ENCODE measurements around the gene UHMK1. TPM values are rescaled to one million over a fixed set of nuclear protein-coding genes. Genes with fewer than 3 reads are reported as not detected.
A peak's percentile ranks its signal among the peaks of the same experiment; 100 is the strongest.
"Not testable (repeated sequence)": the region's sequence is repeated elsewhere in the genome, so short reads cannot be mapped to it uniquely, and the experiment has no call there.

UHMK1 gene
- total RNA-seq (10 to 100 TPM; 23.9 to 26.3 (median 25.3) TPM), polyA plus RNA-seq (8.4 TPM)
- long read RNA-seq, donor 1, full-length matches to known transcripts = 51 of 60 reads
- long read RNA-seq, donor 1, partial matches to known transcripts = 0 of 60 reads
- long read RNA-seq, donor 1, other reads (novel, unspliced or antisense) = 9 of 60 reads
- long read RNA-seq, donor 2, full-length matches to known transcripts = 7 of 9 reads
- long read RNA-seq, donor 2, partial matches to known transcripts = 1 of 9 reads
- long read RNA-seq, donor 2, other reads (novel, unspliced or antisense) = 1 of 9 reads
- long read RNA-seq, donor 3, full-length matches to known transcripts = 60 of 71 reads
- long read RNA-seq, donor 3, partial matches to known transcripts = 0 of 71 reads
- long read RNA-seq, donor 3, other reads (novel, unspliced or antisense) = 11 of 71 reads
- long read RNA-seq, donor 4, full-length matches to known transcripts = 4 of 7 reads
- long read RNA-seq, donor 4, partial matches to known transcripts = 0 of 7 reads
- long read RNA-seq, donor 4, other reads (novel, unspliced or antisense) = 3 of 7 reads

GRCh38 chr1:162497723-162498495 lies at the start of gene UHMK1:
Gene UHMK1, plus strand, starts transcription at chr1:162497818. Its CDS starts 183 bp downstream, at chr1:162498001.
- peak within 1 kb of the TSS; percentile 63 for H3K27ac ChIP-seq (ENCODE audit: low read length)
- peak; percentile 91 to 96 (median 95) for DNase-seq
- ATAC-seq = peak; percentile 99 to 100
- H3K27me3 ChIP-seq (ENCODE audit: control insufficient read depth, insufficient read depth) = no peaks in the 10 kb centered on the region
- H3K4me3 ChIP-seq (ENCODE audit: low read length) = peak within 1 kb of the TSS; percentile 84
- under 1% methylated on average over 61 of the region's 61 CpGs for WGBS
- peaks cover 3% of the 10 kb centered on the region for H3K4me1 ChIP-seq (ENCODE audit: control insufficient read depth, insufficient read depth, low read length)
- intact Hi-C loops (cut with DNase I) = loop anchor here in 1 of 4 donors (10.0 kb wide), 1 partner anchor 63 kb away; no protein-coding TSS in a partner anchor
- no peaks in the 10 kb centered on the region for H3K9me3 ChIP-seq (ENCODE audit: control insufficient read depth, low read length)

- H3K27me3 ChIP-seq (ENCODE audit: control insufficient read depth, insufficient read depth); H3K4me1 ChIP-seq (ENCODE audit: control insufficient read depth, insufficient read depth, low read length); DNase-seq; intact Hi-C loops (cut with DNase I); H3K4me3 ChIP-seq (ENCODE audit: low read length); H3K9me3 ChIP-seq (ENCODE audit: control insufficient read depth, low read length); H3K27ac ChIP-seq (ENCODE audit: low read length); ATAC-seq: not testable (repeated sequence)
- 100% methylated on average over 1 of the region's 3 CpGs for WGBS
These were observed 43.3 kb upstream of the UHMK1 start for GRCh38 chr1:162454361-162454760.

GRCh38 chr1:162456323-162456722 lies 41.3 kb upstream of the UHMK1 start:
- intact Hi-C loops (cut with DNase I) = no loop called here
- ATAC-seq (no peak), DNase-seq (no peak)
- no peaks in the 10 kb centered on the region for H3K4me1 ChIP-seq (ENCODE audit: control insufficient read depth, insufficient read depth, low read length)
- H3K4me3 ChIP-seq (ENCODE audit: low read length) = no peak overlapping the region
- H3K27me3 ChIP-seq (ENCODE audit: control insufficient read depth, insufficient read depth) = no peaks in the 10 kb centered on the region
- H3K9me3 ChIP-seq (ENCODE audit: control insufficient read depth, low read length) = no peaks in the 10 kb centered on the region
- H3K27ac ChIP-seq (ENCODE audit: low read length) = no peak overlapping the region
- 79% methylated on average over 4 of the region's 4 CpGs for WGBS

- 90% methylated on average over 5 of the region's 5 CpGs for WGBS
- Histone ChIP-seq H3K4me3 (ENCODE audit: low read length) (no peak overlapping the region), H3K4me1 (ENCODE audit: control insufficient read depth, insufficient read depth, low read length) (no peaks in the 10 kb centered on the region), H3K27me3 (ENCODE audit: control insufficient read depth, insufficient read depth) (no peaks in the 10 kb centered on the region), H3K9me3 (ENCODE audit: control insufficient read depth, low read length) (no peaks in the 10 kb centered on the region), H3K27ac (ENCODE audit: low read length) (no peak overlapping the region)
- ATAC-seq = no peak
- no peak for DNase-seq
- intact Hi-C loops (cut with DNase I) = no loop called here
These were observed 39.4 kb upstream of the UHMK1 start for GRCh38 chr1:162458236-162458635.

GRCh38 chr1:162462425-162462824 lies 35.2 kb upstream of the UHMK1 start:
- 96% methylated on average over 2 of the region's 2 CpGs for WGBS
- H3K9me3 ChIP-seq (ENCODE audit: control insufficient read depth, low read length); H3K27me3 ChIP-seq (ENCODE audit: control insufficient read depth, insufficient read depth); H3K4me3 ChIP-seq (ENCODE audit: low read length); DNase-seq; intact Hi-C loops (cut with DNase I); H3K27ac ChIP-seq (ENCODE audit: low read length); H3K4me1 ChIP-seq (ENCODE audit: control insufficient read depth, insufficient read depth, low read length); ATAC-seq: not testable (repeated sequence)

GRCh38 chr1:162463021-162463420 lies 34.6 kb upstream of the UHMK1 start:
- no peak overlapping the region for H3K27ac ChIP-seq (ENCODE audit: low read length)
- DNase-seq = no peak
- ATAC-seq = peak in 1 of 2 donors; percentile 39
- H3K4me3 ChIP-seq (ENCODE audit: low read length) = no peak overlapping the region
- intact Hi-C loops (cut with DNase I) = no loop called here
- no peaks in the 10 kb centered on the region for H3K9me3 ChIP-seq (ENCODE audit: control insufficient read depth, low read length)
- H3K27me3 ChIP-seq (ENCODE audit: control insufficient read depth, insufficient read depth) = no peaks in the 10 kb centered on the region
- no peaks in the 10 kb centered on the region for H3K4me1 ChIP-seq (ENCODE audit: control insufficient read depth, insufficient read depth, low read length)
- WGBS = 17% methylated on average over 1 of the region's 1 CpG

GRCh38 chr1:162466797-162467196 lies 30.8 kb upstream of the UHMK1 start:
- no peak for ATAC-seq
- WGBS = 84% methylated on average over 3 of the region's 3 CpGs
- DNase-seq = no peak
- no peaks in the 10 kb centered on the region for H3K9me3 ChIP-seq (ENCODE audit: control insufficient read depth, low read length)
- no peak overlapping the region for H3K4me3 ChIP-seq (ENCODE audit: low read length)
- intact Hi-C loops (cut with DNase I) = no loop called here
- H3K27me3 ChIP-seq (ENCODE audit: control insufficient read depth, insufficient read depth) = no peaks in the 10 kb centered on the region
- no peak overlapping the region for H3K27ac ChIP-seq (ENCODE audit: low read length)
- no peaks in the 10 kb centered on the region for H3K4me1 ChIP-seq (ENCODE audit: control insufficient read depth, insufficient read depth, low read length)

GRCh38 chr1:162470216-162470615 lies 27.4 kb upstream of the UHMK1 start:
- DNase-seq (no peak), ATAC-seq (no peak)
- H3K4me3 ChIP-seq (ENCODE audit: low read length) = no peak overlapping the region
- H3K27me3 ChIP-seq (ENCODE audit: control insufficient read depth, insufficient read depth) = no peaks in the 10 kb centered on the region
- intact Hi-C loops (cut with DNase I) = no loop called here
- WGBS = 69% methylated on average over 2 of the region's 2 CpGs
- H3K9me3 ChIP-seq (ENCODE audit: control insufficient read depth, low read length) = no peaks in the 10 kb centered on the region
- no peaks in the 10 kb centered on the region for H3K4me1 ChIP-seq (ENCODE audit: control insufficient read depth, insufficient read depth, low read length)
- no peak overlapping the region for H3K27ac ChIP-seq (ENCODE audit: low read length)

GRCh38 chr1:162471290-162471853 lies 26.2 kb upstream of the UHMK1 start:
- ATAC-seq = no peak
- H3K4me1 ChIP-seq (ENCODE audit: control insufficient read depth, insufficient read depth, low read length) = no peaks in the 10 kb centered on the region
- H3K9me3 ChIP-seq (ENCODE audit: control insufficient read depth, low read length) = peaks cover 2% of the 10 kb centered on the region
- no peak for DNase-seq
- no peaks in the 10 kb centered on the region for H3K27me3 ChIP-seq (ENCODE audit: control insufficient read depth, insufficient read depth)
- 46% methylated on average over 6 of the region's 6 CpGs for WGBS
- intact Hi-C loops (cut with DNase I) = no loop called here
- no peak overlapping the region for H3K4me3 ChIP-seq (ENCODE audit: low read length)
- H3K27ac ChIP-seq (ENCODE audit: low read length) = no peak overlapping the region

GRCh38 chr1:162475089-162475488 lies 22.5 kb upstream of the UHMK1 start:
- Histone ChIP-seq H3K9me3 (ENCODE audit: control insufficient read depth, low read length) (peaks cover 2% of the 10 kb centered on the region), H3K27me3 (ENCODE audit: control insufficient read depth, insufficient read depth) (no peaks in the 10 kb centered on the region), H3K27ac (ENCODE audit: low read length) (no peak overlapping the region), H3K4me3 (ENCODE audit: low read length) (no peak overlapping the region), H3K4me1 (ENCODE audit: control insufficient read depth, insufficient read depth, low read length) (no peaks in the 10 kb centered on the region)
- WGBS = 63% methylated on average over 2 of the region's 2 CpGs
- ATAC-seq (no peak), DNase-seq (no peak)
- intact Hi-C loops (cut with DNase I) = no loop called here
